ENCODE data around the gene LHFPL2.

LHFPL2 gene

GRCh38 chr5:78614816-78615215 lies 33.8 kb downstream of the LHFPL2 start:
- DNase-seq, result no peak

GRCh38 chr5:78613756-78614155 lies 34.8 kb downstream of the LHFPL2 start:
- no peak for DNase-seq

- DNase-seq, result no peak
Measured at GRCh38 chr5:78613151-78613533, 35.4 kb downstream of the LHFPL2 start.

DNA sequence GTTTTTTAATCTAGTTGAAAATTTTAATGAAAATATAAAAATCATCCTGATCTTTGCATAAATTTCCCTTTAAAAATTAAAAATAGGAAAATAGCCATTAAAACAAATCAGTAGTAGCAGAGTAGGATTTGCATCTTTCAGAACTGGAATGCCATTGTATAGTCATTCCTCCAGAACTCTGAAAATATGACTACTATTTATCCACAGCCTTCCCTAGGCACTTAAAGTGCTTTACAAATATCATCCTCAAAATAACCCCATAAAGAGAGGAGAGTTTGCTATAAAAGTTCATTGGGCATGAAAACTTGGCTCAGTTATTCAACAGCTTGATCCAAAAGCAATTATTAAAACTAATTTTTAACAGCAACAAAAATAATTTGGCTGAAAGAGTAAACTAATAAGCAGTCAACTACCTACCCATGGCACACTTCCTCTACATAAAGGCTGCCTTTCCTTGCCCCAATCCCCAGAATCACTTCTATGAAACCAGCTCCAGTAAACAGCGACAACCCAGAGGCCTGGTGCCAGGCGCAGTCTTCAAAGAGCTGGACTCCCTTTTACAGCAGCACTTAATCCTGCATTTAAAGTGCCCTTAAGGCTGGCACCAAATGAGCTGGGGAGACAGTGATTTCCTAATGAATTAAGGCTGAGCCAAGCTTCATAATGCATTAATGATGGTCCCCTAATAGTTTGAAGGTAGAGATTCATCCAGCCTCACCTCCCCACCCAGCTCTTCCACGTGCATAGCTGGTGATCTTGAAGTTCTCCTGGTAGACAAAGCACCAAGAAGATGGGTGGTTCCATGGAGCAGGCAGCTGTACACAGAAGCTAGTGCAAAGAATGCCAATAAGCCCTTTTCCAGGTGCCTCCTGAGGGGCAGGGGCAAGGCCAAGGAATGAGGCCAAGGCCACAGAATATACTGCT lies 36.1 kb downstream of the LHFPL2 start:
- DNase-seq, result no peak

GRCh38 chr5:78611126-78611605 lies 37.4 kb downstream of the LHFPL2 start:
- DNase-seq, result no peak

- no peak for DNase-seq
Measured at GRCh38 chr5:78610636-78611035, 37.9 kb downstream of the LHFPL2 start.

DNA sequence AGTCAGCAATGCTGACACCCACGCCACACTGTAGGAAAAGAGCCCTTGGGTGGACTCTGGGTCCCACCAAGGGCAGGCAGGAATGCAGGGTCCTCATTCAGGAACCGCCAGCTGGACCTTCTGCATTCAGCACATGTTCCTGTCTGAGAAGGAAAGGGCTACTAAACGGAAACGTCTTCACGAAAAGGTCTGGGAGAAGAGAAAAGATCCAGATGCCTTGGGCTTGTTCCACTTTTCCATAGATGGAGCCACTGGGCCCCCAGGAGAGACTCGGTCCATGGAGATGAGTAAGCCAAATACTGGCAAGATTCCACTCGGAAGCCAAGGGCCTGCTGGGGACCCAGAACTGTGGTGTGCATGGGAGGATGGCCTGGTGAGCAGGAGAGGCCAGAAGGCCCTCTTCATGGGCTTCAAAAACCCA lies 38.4 kb downstream of the LHFPL2 start:
- DNase-seq, result no peak

- DNase-seq, result no peak
Measured at GRCh38 chr5:78607864-78608263, 40.7 kb downstream of the LHFPL2 start.

DNA sequence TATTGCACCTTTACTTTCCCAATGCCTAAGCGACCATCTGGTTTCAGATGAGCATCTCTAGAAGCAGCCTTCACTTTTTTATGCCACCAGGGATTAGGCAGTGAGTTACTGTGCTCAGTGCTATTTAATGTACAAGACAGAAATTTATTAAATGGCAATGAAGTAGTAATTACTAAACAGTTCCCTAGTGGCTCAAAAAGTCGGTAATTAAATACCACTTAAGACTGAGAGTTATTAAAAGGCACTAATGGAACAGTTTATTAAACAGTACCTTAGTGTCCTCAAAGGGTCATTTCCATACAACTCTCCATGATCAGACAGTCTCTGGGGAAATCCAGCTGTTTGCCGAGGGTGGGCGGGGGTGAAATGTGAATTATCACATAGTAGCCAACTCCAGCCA lies 42.3 kb downstream of the LHFPL2 start:
- no peak for DNase-seq

- no peak for DNase-seq
Measured at GRCh38 chr5:78605611-78606010, 43.0 kb downstream of the LHFPL2 start.

DNA sequence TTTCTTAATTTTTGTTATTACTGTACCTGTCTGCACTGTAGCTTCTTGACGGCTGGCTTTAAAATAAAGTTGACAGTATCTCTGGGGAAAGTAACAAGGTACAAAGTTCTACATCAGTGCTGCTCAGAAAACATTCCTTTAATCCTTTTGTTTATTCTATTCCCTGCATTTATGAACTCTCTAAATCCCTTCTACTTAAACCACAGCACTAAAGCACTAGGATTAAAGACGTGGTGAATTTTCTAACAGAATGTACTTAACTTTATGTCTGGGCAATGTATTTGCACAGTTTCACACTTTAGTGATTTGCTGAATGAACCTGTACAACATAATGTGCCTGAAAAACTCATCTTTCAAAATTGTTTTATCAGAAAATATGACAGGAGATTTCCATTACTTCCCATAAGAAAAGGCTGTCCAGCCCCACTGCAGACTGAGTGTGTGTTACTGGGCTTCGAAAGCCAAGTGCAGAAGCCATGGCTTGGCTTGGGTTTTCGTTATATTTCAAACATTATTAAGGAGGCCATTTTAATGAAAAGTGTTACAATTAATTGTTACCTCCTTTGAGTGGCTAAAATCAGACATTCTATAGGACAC lies 43.8 kb downstream of the LHFPL2 start:
- DNase-seq, result no peak

GRCh38 chr5:78603636-78604175 lies 44.9 kb downstream of the LHFPL2 start:
- no peak for DNase-seq

GRCh38 chr5:78602400-78602799 lies 46.2 kb downstream of the LHFPL2 start:
- no peak for DNase-seq

GRCh38 chr5:78601559-78602314 lies 46.8 kb downstream of the LHFPL2 start:
- no peak for DNase-seq

GRCh38 chr5:78600687-78601414 lies 47.7 kb downstream of the LHFPL2 start:
- no peak for DNase-seq

- no peak for DNase-seq
Measured at GRCh38 chr5:78598973-78599372, 49.6 kb downstream of the LHFPL2 start.

GRCh38 chr5:78597974-78598371 lies 50.6 kb downstream of the LHFPL2 start:
- no peak for DNase-seq

- no peak for DNase-seq
Measured at GRCh38 chr5:78597068-78597973, 51.3 kb downstream of the LHFPL2 start.

DNA sequence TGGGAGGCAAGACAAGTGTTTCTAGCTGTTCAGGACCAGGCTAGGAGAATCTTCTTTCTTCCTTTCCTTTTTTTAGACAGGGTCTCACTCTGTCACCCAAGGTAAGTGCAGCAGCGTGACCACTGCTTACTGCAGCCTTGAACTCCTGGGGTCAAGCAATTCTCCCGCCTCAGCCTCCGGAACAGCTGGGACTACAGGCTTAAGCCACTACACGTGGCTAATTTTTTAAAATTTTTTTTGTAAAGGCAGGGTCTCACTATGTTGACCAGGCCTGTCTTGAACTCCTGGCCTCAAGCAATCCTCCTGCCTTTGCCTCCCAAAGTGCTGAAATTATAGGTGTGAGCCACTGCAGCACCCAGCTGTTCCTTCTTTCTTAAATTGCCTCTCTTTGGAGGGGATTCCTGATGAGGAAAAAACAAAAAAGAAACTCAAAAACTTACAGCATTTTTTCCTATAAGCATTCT lies 53.1 kb downstream of the LHFPL2 start:
- DNase-seq, result no peak

DNA sequence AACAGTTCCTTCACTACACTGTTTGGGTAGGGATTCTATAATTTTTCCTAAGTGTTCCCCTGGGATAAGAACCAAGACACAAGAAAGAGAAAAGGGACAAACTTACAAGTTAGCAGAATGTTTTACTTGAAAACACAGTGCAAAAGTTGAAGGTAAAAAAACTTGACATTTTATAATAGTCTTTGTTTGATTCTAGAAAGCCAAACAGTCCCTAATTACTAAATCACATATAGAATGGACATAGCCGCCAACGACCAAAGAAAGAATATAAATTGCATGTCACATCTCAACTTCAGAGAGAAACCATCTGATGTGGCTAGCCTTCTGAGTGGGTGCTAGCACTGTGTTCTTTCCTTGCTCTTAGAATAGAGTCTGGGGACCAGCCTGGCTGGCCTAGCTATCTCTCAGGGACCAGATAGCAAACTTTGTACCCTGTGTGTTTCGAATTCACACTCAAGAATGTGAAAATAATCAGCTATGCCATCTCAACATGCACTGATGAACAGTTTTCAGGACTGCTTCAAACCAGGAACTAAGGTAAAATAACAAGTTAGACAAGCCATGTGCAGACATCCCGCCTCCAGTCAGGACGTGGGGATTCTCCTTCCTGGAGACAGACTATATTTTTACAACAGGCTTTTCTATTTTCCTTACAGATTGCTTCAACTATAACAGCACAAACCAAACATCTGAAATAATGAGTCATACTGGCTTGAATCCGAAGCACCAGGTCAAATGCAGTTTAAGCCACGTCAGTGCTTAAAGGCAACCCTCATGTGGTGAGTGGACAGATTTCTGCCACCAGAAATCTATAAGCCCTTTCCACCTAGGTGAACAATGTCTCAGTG lies 53.7 kb downstream of the LHFPL2 start:
- no peak for DNase-seq

Data from NCI-H446 (cell line).